GM18519 (cell line): ENCODE measurements around the gene AGRP.

Source experiments
- ATAC-seq: cut with Tn5 transposase; IDR thresholded peaks from one replicate; pipeline ENCODE4 v1.9.1; 2021; ENCODE audit warnings: mild to moderate bottlenecking, moderate library complexity; ENCODE audit not compliant: unreplicated experiment, low FRiP score

Gene AGRP

GRCh38 chr16:67463691-67464090 is 19.7 kb downstream of the AGRP start:
- no peak for ATAC-seq

- ATAC-seq, result no peak
Measured at GRCh38 chr16:67463059-67463458, 20.3 kb downstream of the AGRP start.

- ATAC-seq, result no peak
Measured at GRCh38 chr16:67462279-67462655, 21.1 kb downstream of the AGRP start.

DNA sequence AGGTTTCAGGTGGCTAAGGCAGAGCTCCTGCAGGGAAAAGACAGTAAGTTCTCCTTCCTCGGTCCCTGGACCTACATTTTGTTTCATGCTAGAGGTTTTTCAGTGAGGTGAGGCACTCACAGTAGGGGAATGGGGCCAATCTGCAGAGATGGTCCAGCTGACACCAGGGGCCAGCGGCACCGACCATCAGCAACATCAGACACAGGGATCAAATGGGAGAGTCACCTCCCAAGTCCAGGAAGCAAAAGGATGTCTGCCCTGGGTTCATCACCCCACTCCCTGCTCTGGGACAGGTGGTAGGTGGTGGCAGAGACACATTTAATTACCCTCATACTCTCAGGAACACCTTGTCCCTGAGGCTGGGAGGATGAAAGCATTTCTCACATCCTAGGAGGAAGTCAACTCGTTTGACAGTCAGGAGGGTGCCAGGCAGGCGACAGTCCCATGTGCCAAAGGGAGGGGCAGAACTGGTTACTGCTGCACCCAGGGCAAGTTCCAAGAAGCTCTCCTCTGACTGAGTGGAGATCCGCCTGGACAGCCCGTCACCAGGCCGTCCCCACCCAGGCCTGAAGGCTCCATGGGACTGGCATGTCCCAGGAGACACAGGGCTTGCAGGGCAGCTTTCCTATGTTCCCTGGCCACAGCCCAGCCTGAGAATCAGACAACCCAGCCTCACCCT is 21.6 kb downstream of the AGRP start:
- no peak for ATAC-seq

DNA sequence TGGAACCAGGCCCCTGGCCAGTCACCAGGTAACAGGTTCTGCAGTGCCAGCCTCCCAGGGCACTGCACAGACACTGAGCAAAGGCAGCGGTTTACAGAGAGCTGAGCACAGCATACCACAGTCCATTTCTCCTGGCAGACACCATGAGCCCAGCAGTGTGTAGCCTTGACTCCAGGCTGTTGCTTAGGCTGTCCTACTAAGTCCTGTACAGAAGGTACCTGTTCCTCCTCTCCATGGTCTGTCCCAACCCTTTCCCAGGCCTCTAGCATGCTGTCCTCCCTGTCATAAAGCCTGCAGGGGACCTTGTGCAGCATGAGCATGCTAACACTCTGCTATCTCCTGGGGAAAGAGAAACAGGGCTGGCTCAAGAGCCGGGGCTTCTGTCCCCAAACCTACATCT is 22.4 kb downstream of the AGRP start:
- no peak for ATAC-seq

DNA sequence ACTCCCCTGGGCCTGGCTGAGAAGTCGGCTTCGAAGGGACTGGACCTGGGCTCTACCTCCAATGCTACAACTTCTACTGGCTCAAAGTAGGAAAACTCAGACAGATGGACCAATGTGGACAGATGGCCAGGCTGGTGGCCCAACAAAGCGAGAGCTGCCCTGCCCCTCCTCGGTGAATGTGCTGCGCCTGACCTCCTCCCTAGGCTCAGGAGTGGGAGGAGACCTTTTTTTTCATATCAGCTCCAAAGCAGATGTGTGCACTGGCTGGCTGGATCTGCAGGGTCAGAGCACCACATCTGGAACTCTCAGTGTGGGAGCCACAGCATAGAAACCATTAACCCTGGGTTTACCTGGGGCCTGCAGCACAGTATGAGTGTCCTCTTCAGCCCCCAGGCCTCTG is 23.2 kb downstream of the AGRP start:
- ATAC-seq, result no peak

GRCh38 chr16:67459861-67460150 is 23.5 kb downstream of the AGRP start:
- no peak for ATAC-seq

GRCh38 chr16:67459066-67459860 is 24.1 kb downstream of the AGRP start:
- ATAC-seq, result no peak

DNA sequence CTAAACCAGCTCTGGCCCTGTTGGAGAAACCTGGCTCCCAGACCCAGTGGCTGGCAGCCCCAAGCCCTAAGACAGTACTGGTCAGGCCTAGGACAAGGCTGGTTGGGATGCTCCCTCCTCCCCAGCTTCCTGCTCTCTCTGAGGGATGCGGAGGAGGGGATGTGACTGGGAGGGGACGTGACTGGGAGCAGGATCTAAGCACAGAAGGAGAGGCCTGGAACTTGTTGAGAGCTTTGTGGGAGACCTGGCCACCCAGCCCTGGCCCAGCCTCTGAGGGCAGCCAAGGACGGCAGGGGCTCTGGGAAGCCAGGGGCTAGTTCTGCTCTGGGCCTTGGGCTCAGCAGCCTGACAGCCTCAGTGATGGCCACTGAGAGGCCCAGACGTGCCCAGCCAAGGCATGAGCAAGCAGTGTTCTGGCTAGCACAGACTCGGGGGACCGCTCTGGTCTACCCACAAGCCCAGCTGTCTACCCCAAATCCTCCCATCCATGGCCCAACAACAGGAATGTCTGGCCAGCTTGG is 25.2 kb downstream of the AGRP start:
- ATAC-seq, result no peak

- ATAC-seq, result no peak
Measured at GRCh38 chr16:67457611-67458010, 25.7 kb downstream of the AGRP start.

- ATAC-seq, result no peak
Measured at GRCh38 chr16:67456391-67457081, 26.8 kb downstream of the AGRP start.

DNA sequence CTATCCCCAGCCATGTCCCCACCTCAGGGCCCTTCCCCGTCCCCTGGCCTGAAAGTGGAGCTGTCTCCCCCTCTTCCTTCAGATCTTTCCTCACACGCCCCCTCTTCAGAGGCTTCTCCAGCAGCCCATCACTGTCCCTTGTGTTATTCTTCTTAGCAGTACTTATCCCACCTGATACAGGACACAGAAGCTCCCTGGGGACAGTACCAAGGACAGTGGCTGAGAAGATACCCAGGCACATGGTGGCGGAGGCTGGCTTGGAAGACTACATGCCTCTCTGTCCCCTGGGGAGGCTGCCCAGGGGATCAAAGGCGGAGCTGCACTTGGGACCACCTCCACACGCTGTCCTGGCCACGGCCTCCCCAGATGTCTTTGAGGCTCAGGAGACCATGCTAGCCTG is 28.5 kb downstream of the AGRP start:
- ATAC-seq, result no peak

DNA sequence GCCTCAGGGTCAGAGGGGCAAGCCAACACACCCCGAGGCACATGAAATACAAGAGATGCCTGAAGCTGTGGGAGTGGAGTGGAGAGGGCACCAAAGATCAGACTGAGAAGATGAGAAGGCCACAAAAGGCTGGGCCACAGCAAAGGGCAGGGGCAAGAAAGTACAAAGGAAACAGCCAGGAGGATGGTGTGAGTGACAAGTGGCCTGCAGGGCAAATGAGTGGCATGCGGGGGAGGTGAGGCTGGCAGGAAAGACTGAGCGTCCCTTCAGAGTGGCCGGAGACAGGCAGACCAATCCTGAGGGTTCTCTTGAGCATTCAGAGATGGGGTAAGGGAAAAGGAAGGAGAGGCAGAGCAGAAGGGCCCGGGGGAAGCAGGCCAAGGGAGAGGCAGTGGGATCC is 29.2 kb downstream of the AGRP start:
- no peak for ATAC-seq

DNA sequence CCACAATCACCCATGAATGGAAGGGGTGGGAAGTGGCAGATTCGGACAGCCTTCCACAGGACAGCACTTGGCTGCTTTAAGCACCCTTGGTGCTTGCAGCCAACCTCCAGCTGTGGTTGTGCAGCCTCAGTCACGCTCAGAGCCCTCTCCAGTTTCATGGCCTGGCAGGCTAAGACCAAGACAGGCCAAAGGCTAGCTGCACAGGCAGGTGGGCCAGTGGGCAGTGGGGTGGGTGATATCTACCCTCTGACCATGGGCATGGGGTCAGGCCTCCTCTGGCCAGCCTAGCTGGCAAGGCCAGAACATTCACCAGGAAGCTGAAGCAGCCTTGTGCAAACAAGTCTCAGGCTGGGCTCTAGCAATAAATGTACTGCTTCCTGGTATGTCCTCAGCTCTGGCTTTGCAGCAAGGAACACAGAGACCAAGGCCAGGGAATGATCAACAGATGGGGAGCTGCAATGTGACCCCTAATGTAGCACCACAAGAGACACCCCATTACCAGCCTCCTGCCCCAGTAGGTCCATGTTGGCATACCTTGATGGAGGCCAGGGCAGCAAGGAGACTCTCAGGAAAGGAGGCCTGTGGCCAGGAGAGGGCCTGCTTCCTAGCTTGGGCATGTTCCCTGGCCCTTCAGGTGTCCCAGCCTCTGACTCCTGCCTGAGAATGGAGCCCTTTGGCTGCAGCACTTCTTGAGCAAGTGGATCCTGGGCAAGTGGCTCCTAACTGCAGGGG is 31.5 kb downstream of the AGRP start:
- no peak for ATAC-seq

DNA sequence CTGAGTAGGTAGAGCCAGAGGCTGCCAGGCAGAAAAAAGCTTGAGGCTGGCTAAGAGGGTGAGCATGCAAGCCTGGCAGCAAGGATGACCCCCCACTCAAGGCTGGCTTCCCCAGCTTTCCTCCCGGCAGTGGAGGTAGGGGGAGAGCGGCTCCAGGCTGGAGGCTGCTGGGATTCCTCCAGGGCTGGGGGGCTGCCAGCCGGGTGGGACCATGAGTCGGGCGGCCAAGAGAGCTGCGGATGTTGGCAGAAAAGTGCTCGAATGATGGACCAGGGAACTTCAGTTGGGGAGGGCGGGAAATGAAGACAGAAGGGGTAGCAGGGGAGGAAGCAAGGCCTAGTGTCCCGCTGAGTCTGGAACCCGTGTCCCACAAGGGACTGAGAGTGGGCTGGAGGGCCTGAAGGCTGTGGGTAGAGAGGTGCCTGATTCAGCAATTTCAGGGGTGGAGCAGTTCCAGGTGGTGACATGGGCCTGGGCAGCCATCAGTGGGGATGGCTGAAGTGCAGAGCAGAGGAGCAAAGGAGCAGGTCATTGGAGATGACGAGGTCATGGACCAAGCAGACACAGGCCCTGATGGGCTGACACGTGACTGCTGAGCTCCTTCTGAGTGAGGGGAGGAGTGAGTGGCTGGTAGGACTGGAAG is 32.2 kb downstream of the AGRP start:
- ATAC-seq, result no peak

GRCh38 chr16:67449739-67450138 is 33.6 kb downstream of the AGRP start:
- no peak for ATAC-seq

DNA sequence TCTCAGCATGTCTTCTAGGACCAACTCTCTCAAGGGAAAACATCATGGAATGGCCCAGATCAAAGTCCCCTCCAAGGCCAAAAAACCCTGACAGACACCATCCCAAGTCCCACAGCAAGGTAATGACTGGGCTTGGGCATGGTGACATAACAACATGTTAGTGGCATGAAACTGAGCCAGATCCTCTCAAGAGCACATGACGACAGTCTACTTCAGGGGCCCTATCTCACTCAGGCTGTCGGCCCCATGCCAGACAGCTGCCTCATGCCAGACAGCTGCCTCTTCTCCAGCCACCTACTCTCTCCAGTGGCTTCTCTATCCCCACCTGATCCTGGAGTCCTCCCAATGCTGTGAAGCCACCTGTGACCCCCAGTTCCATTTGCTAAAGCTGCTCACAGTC is 34.0 kb downstream of the AGRP start:
- ATAC-seq, result no peak

DNA sequence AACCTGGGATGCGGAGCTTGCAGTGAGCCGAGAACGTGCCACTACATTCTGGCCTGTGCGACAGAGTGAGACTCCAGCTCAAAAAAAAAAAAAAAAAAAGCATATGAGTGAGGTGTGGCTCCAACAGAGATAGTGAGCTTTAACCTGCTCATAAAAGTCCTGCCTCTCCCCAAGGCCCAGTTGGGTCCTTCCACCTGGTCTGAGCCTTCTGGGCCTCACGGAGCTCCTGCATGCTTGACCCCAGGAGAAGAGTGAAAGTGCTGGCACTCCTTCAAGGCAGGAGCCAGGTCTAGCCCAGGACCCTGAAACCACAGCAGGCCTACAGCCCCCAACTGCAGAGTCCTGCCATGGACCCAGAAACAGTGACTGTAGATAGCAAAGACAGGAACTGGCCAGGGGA is 34.8 kb downstream of the AGRP start:
- ATAC-seq, result no peak

GRCh38 chr16:67447508-67448076 is 35.8 kb downstream of the AGRP start:
- no peak for ATAC-seq

DNA sequence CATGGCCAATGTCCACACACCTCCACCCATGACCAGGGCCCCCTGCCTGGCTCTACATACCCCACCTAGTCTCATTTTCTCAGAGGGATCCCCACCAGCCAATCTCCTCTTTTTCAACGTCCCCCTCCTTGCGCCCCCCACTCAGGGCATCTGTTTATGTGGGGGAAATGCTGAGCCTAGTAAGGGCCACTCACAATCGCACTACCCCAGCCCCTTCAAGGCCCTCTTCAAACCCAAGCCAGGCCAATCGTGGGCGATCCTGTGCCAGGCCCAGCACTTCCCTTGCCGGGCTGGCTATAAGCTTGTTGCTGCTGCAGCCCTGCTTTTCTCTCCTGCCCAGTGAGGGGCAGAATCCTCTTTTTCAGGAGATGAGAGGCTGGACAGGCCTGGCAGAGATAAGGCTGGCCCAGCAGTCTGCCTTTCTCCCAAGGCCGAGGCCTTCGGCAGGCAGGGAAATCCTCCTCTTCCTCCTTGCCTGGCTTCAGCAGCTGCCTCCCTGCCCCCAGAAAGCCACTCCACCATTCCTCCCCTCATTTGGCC is 36.3 kb downstream of the AGRP start:
- no peak for ATAC-seq
